ENCODE data around the gene SLC19A1.

SLC19A1 gene

DNA sequence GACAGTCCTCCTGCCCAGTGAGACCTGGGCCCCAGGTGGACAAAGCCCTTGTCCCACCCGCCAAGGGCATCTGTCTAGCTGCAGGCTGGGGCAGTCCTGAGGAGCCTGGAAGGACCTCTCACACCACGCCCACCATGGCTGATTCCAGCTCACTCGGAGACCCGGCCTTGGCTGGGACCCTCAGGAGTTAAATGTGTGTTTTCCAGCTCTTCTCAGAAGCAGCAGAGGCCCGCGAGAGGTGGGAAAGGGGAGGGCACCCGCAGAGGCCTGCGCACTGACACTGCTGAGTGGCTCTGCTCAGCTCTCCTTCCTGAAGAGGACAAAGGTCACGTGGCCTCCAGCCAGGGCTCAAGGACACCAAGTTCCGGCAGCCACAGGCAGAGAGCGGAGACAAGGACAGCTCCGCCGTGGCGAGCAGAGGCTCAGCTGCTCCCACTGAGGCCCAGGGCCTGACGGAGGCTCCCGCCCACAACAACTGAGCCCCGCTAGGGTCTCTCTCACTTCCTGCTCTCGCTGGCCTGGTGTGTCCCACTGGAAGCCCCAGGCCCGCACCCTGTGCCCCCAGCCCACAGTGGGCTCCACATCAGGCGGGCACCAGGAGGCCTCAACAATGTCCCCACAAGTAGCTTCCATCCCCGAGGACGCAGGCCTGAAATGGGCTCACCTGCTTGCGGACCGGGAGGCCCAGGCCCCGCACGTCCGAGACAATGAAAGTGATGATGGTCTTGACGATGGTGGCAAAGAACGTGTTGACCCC is 16.9 kb downstream of the SLC19A1 start:
- Histone ChIP-seq H3K27me3 (ENCODE audit: insufficient read depth, poor library complexity, severe bottlenecking) (no peaks in the 10 kb centered on the region), H3K27ac (replicated peaks) (no peak overlapping the region), H3K4me3 (replicated peaks; ENCODE audit: insufficient read depth, low read length) (no peak overlapping the region)
- no peak for DNase-seq (ENCODE audit: low read depth in 1 of 2, low spot score in 1 of 2)
- TF ChIP-seq, protein P1, sequence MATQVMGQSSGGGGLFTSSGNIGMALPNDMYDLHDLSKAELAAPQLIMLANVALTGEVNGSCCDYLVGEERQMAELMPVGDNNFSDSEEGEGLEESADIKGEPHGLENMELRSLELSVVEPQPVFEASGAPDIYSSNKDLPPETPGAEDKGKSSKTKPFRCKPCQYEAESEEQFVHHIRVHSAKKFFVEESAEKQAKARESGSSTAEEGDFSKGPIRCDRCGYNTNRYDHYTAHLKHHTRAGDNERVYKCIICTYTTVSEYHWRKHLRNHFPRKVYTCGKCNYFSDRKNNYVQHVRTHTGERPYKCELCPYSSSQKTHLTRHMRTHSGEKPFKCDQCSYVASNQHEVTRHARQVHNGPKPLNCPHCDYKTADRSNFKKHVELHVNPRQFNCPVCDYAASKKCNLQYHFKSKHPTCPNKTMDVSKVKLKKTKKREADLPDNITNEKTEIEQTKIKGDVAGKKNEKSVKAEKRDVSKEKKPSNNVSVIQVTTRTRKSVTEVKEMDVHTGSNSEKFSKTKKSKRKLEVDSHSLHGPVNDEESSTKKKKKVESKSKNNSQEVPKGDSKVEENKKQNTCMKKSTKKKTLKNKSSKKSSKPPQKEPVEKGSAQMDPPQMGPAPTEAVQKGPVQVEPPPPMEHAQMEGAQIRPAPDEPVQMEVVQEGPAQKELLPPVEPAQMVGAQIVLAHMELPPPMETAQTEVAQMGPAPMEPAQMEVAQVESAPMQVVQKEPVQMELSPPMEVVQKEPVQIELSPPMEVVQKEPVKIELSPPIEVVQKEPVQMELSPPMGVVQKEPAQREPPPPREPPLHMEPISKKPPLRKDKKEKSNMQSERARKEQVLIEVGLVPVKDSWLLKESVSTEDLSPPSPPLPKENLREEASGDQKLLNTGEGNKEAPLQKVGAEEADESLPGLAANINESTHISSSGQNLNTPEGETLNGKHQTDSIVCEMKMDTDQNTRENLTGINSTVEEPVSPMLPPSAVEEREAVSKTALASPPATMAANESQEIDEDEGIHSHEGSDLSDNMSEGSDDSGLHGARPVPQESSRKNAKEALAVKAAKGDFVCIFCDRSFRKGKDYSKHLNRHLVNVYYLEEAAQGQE (IDR thresholded peaks at IDR 0.05; ENCODE audit: insufficient replicate concordance, low read depth): no peak
- TF ChIP-seq CTCF (IDR thresholded peaks at IDR 0.05; ENCODE audit: insufficient read depth, low read length) (no peak), POLR2AphosphoS5 (IDR thresholded peaks at IDR 0.05; ENCODE audit: low read depth) (no peak), SPI1 (IDR thresholded peaks at IDR 0.05; ENCODE audit: borderline replicate concordance, low read depth) (no peak), GABPA (IDR thresholded peaks at IDR 0.05; ENCODE audit: low read depth) (no peak)

- Histone ChIP-seq H3K4me3 (replicated peaks; ENCODE audit: insufficient read depth, low read length) (no peak overlapping the region), H3K27me3 (ENCODE audit: insufficient read depth, poor library complexity, severe bottlenecking) (no peaks in the 10 kb centered on the region), H3K27ac (replicated peaks) (no peak overlapping the region)
- DNase-seq (ENCODE audit: low read depth in 1 of 2, low spot score in 1 of 2): no peak
- TF ChIP-seq POLR2AphosphoS5 (IDR thresholded peaks at IDR 0.05; ENCODE audit: low read depth): no peak
- no peak for TF ChIP-seq GABPA (IDR thresholded peaks at IDR 0.05; ENCODE audit: low read depth)
- TF ChIP-seq SPI1 (IDR thresholded peaks at IDR 0.05; ENCODE audit: borderline replicate concordance, low read depth): no peak
- TF ChIP-seq, protein P1 (IDR thresholded peaks at IDR 0.05; ENCODE audit: insufficient replicate concordance, low read depth): no peak
- TF ChIP-seq CTCF (IDR thresholded peaks at IDR 0.05; ENCODE audit: insufficient read depth, low read length): no peak
These were observed 17.5 kb downstream of the SLC19A1 start for GRCh38 chr21:45524756-45525152.

DNA sequence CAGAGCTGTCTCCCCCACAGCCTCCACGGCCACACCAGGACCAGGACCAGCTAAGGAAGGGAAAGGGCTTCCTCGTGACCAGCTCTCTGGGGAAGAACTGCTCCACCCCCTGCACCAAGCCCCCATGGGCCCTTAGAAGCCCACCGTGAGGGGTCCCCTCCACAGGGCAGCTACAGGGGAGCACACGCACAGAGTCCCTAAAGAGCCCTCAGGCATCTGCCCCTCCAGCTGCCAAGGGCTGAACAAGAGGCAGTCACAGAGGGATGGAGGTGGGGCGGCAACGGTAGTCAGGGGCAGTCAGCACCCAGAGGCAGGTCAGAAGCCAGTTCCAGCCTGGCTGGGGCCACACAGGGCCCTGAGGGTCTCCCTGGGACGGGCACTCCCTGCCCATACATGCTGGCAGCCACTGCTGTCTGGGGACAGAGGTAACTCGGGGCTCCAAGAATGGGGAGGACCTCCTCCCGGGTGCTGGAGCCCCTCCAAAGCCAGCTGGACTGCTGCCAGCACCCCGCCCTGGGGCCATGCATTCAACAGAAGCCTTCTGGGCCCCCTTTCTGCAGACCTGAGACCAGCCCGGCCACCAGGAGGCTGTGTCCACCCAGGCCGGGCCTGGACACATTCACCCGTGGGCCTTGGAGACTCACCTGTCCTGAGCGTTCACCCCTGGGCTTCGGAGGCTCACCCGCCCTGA is 18.7 kb downstream of the SLC19A1 start:
- Histone ChIP-seq H3K4me3 (replicated peaks; ENCODE audit: insufficient read depth, low read length) (no peak overlapping the region), H3K27ac (replicated peaks) (no peak overlapping the region), H3K27me3 (ENCODE audit: insufficient read depth, poor library complexity, severe bottlenecking) (no peaks in the 10 kb centered on the region)
- TF ChIP-seq SPI1 (IDR thresholded peaks at IDR 0.05; ENCODE audit: borderline replicate concordance, low read depth): no peak
- no peak for TF ChIP-seq GABPA (IDR thresholded peaks at IDR 0.05; ENCODE audit: low read depth)
- TF ChIP-seq CTCF (IDR thresholded peaks at IDR 0.05; ENCODE audit: insufficient read depth, low read length): no peak
- TF ChIP-seq, protein P1 (IDR thresholded peaks at IDR 0.05; ENCODE audit: insufficient replicate concordance, low read depth): no peak
- no peak for TF ChIP-seq POLR2AphosphoS5 (IDR thresholded peaks at IDR 0.05; ENCODE audit: low read depth)
- DNase-seq (ENCODE audit: low read depth in 1 of 2, low spot score in 1 of 2): no peak

All from HL-60 (cell line).